ENCODE results near the gene GRIA1. TPM values are rescaled to one million over a fixed set of nuclear protein-coding genes. Genes with fewer than 3 reads are reported as not detected.

The GRIA1 gene
- total RNA-seq, 1 donor, result 1.1 TPM

DNA sequence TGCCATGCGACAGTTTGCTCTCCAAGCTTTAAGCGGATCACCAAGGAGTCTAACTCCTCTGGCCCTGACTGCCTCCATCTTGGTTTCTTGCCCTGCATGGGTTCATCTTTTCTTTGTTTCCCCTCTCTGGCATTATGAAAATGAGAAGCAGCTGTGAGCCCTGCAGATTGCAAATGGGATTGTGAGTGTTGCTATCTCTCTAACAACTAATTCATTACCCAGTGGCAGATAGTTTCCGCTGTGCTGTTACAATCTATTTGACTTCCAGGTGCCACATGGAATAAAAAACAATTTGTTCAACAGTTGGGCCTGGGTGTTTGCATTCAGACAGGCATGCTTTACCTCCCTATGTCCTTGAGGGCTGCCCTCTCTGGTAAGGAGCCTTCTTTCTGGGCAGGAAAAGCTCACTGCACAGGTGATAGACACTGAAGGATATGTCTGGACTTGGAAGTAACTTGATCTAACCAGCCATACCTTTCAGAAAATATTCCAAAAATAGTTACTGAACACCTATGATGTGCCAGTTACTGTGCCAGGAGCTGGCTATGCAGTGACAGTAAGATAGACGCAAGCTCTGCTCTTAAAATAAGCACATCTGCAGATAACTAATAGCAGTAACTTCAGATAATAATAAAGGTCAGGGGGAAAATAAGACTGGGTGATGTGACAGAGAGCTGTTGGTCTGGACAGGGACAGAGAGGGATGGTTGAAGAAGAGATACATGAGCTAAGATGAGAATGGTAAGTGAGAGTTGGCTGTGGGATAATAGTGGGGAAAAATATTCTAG, 40.1 kb downstream of the GRIA1 start:
- no peak overlapping the region for H3K27ac ChIP-seq (ENCODE audit: low read depth, low read length)
- no peaks in the 10 kb centered on the region for H3K79me2 ChIP-seq (ENCODE audit: insufficient read depth, low read length)
- H3K4me1 ChIP-seq (ENCODE audit: insufficient read depth, low read length), result no peaks in the 10 kb centered on the region
- no peak overlapping the region for H3K4me2 ChIP-seq (ENCODE audit: insufficient read depth, low read length)
- no peaks in the 10 kb centered on the region for H4K20me1 ChIP-seq (ENCODE audit: insufficient read depth, low read length)
- H3K27me3 ChIP-seq (ENCODE audit: insufficient read depth, low read length), result no peaks in the 10 kb centered on the region
- TF ChIP-seq, protein P1, sequence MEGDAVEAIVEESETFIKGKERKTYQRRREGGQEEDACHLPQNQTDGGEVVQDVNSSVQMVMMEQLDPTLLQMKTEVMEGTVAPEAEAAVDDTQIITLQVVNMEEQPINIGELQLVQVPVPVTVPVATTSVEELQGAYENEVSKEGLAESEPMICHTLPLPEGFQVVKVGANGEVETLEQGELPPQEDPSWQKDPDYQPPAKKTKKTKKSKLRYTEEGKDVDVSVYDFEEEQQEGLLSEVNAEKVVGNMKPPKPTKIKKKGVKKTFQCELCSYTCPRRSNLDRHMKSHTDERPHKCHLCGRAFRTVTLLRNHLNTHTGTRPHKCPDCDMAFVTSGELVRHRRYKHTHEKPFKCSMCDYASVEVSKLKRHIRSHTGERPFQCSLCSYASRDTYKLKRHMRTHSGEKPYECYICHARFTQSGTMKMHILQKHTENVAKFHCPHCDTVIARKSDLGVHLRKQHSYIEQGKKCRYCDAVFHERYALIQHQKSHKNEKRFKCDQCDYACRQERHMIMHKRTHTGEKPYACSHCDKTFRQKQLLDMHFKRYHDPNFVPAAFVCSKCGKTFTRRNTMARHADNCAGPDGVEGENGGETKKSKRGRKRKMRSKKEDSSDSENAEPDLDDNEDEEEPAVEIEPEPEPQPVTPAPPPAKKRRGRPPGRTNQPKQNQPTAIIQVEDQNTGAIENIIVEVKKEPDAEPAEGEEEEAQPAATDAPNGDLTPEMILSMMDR (IDR thresholded peaks at IDR 0.05; ENCODE audit: extremely low read depth, low read depth, low read length), result no peak
- H3K36me3 ChIP-seq (ENCODE audit: insufficient read depth, low read length), result no peaks in the 10 kb centered on the region
- no peak for DNase-seq (ENCODE audit: insufficient read length, low spot score, missing footprints)
- no peak overlapping the region for H2AFZ ChIP-seq (ENCODE audit: low read length)
- H3K4me3 ChIP-seq (ENCODE audit: insufficient read depth, low read length), result no peak overlapping the region
- no peaks in the 10 kb centered on the region for H3K9me3 ChIP-seq (ENCODE audit: low read depth, low read length)

DNA sequence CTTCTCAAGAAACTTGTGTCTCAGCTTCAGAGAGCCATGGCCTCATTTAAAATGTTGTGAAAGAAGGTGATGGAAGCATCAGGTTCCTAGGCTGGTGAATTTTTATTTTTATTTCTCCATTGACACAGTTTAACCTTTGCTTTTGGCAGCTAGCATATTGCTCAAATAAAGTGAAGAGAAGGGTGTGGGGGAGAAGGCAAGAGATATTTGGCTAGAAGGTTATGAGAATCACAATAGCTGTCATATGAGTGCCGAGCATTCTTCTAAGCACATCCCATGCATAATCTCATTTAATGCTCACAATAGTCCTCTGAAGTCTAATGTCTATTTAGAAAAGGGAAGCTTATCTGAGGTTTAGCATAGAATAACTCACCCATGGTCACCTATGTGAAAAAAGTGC, 43.1 kb downstream of the GRIA1 start:
- Histone ChIP-seq H3K79me2 (ENCODE audit: insufficient read depth, low read length) (no peaks in the 10 kb centered on the region), H3K27me3 (ENCODE audit: insufficient read depth, low read length) (no peaks in the 10 kb centered on the region), H3K9me3 (ENCODE audit: low read depth, low read length) (no peaks in the 10 kb centered on the region), H2AFZ (ENCODE audit: low read length) (no peak overlapping the region), H4K20me1 (ENCODE audit: insufficient read depth, low read length) (no peaks in the 10 kb centered on the region), H3K4me3 (ENCODE audit: insufficient read depth, low read length) (no peak overlapping the region), H3K27ac (ENCODE audit: low read depth, low read length) (no peak overlapping the region), H3K4me1 (ENCODE audit: insufficient read depth, low read length) (no peaks in the 10 kb centered on the region), H3K36me3 (ENCODE audit: insufficient read depth, low read length) (no peaks in the 10 kb centered on the region), H3K4me2 (ENCODE audit: insufficient read depth, low read length) (no peak overlapping the region)
- no peak for DNase-seq (ENCODE audit: insufficient read length, low spot score, missing footprints)
- TF ChIP-seq, protein P1 (IDR thresholded peaks at IDR 0.05; ENCODE audit: extremely low read depth, low read depth, low read length), result no peak

DNA sequence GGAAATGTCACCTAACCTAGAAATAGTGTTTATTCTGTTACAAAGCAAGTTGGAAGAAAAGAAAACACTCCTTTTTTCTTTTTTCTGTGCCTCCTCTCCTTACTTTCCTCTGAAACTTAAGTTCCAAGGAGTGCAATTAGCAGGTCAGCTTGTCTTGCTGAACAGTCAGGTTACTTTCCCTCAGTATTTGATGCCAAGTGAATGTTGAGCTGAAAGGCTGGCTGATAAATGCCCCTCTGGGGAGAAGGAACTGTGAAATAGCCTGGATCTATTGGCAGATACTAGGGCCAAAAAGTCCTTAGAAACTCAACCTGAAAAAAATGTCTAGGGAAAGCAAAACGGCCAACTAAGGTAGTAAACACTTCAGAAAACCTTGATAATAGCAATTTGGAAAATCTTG, 43.6 kb downstream of the GRIA1 start:
- Histone ChIP-seq H3K36me3 (ENCODE audit: insufficient read depth, low read length) (no peaks in the 10 kb centered on the region), H3K27ac (ENCODE audit: low read depth, low read length) (no peak overlapping the region), H3K9me3 (ENCODE audit: low read depth, low read length) (no peaks in the 10 kb centered on the region), H4K20me1 (ENCODE audit: insufficient read depth, low read length) (no peaks in the 10 kb centered on the region), H3K27me3 (ENCODE audit: insufficient read depth, low read length) (no peaks in the 10 kb centered on the region), H3K79me2 (ENCODE audit: insufficient read depth, low read length) (no peaks in the 10 kb centered on the region), H3K4me2 (ENCODE audit: insufficient read depth, low read length) (no peak overlapping the region), H3K4me3 (ENCODE audit: insufficient read depth, low read length) (no peak overlapping the region), H2AFZ (ENCODE audit: low read length) (no peak overlapping the region), H3K4me1 (ENCODE audit: insufficient read depth, low read length) (no peaks in the 10 kb centered on the region)
- TF ChIP-seq, protein P1 (IDR thresholded peaks at IDR 0.05; ENCODE audit: extremely low read depth, low read depth, low read length), result no peak
- no peak for DNase-seq (ENCODE audit: insufficient read length, low spot score, missing footprints)

DNA sequence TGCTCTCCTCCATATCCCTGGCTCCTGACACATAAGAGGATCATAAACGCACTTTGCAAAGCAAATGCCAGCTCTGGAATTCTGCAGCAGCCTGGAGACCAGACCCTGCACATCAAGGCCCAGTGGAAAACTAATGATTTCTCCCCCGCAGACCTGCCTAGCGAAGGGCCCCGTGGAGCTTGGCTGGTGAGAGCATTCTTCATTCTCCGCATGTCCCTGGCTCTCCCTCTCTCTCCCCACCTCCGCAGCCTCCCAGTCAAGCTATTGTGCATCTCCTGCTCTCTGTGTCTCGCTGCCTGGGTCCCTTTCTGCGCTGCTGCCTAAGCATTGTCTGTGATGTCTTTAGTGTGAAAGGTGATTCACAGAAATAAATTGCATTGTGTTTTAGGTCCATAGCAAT, 46.7 kb downstream of the GRIA1 start:
- Histone ChIP-seq H3K36me3 (ENCODE audit: insufficient read depth, low read length) (no peaks in the 10 kb centered on the region), H3K4me2 (ENCODE audit: insufficient read depth, low read length) (no peak overlapping the region), H3K27ac (ENCODE audit: low read depth, low read length) (no peak overlapping the region), H3K4me3 (ENCODE audit: insufficient read depth, low read length) (no peak overlapping the region), H3K9me3 (ENCODE audit: low read depth, low read length) (no peaks in the 10 kb centered on the region), H3K27me3 (ENCODE audit: insufficient read depth, low read length) (no peaks in the 10 kb centered on the region), H2AFZ (ENCODE audit: low read length) (no peak overlapping the region), H3K79me2 (ENCODE audit: insufficient read depth, low read length) (no peaks in the 10 kb centered on the region), H3K4me1 (ENCODE audit: insufficient read depth, low read length) (no peaks in the 10 kb centered on the region), H4K20me1 (ENCODE audit: insufficient read depth, low read length) (no peaks in the 10 kb centered on the region)
- TF ChIP-seq, protein P1 (IDR thresholded peaks at IDR 0.05; ENCODE audit: extremely low read depth, low read depth, low read length), result no peak
- DNase-seq (ENCODE audit: insufficient read length, low spot score, missing footprints), result no peak

All from osteoblast (primary cell).